GM21360 (cell line): ENCODE measurements around the gene AP5S1.

Experiments
- ATAC-seq: cut with Tn5 transposase; IDR thresholded peaks from one replicate; pipeline ENCODE4 v1.9.1; 2021; ENCODE audit warnings: mild to moderate bottlenecking, moderate library complexity; ENCODE audit not compliant: unreplicated experiment

AP5S1 gene, protein sequence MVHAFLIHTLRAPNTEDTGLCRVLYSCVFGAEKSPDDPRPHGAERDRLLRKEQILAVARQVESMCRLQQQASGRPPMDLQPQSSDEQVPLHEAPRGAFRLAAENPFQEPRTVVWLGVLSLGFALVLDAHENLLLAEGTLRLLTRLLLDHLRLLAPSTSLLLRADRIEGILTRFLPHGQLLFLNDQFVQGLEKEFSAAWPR

DNA sequence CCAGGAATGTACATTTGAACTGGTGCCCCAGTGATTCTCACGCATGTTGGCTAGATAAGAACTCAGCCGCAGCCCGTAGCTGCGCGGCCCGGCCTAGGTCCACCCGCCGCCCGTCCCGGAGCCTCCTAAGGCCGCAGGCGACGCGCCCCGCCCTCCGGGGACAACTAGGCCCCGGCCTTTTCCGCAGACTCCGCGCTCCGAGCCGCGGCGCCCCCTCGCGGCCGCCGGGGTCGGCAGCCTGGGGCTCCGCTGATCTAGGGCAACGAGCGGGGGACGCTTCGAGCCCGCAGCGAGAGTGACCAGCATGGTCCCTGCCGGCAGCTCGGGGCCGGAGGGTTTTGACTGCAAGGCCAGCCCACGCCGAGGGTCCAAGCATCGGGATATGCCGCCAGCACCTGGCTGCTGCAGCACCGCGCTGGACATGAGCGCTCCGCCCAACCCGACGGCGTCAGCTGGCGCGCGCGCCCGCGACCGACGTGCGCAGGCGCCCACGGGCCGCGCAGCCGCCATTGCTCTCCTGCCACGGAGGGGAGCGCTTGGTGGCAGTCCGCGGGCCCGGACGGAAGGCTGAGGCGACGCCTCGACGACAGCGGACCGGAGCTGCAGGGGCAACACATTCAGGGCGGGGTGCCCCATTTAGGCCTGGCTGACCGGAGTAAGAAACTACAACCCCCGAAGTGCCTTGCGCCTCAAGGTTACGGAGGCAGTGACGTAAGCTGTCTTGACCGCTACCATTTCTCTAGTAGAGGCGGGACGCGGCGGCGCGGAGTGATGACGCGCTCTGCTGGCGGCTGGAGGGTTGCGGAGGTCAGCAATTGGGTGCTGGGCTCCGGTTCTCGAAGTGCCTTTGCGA is at the start of gene AP5S1:
Gene AP5S1 (plus strand): TSS at position 500 of the 853 bp plus-strand sequence. CDS start 1,571 bp downstream, outside the sequence.
- ATAC-seq: peak; percentile 73

DNA sequence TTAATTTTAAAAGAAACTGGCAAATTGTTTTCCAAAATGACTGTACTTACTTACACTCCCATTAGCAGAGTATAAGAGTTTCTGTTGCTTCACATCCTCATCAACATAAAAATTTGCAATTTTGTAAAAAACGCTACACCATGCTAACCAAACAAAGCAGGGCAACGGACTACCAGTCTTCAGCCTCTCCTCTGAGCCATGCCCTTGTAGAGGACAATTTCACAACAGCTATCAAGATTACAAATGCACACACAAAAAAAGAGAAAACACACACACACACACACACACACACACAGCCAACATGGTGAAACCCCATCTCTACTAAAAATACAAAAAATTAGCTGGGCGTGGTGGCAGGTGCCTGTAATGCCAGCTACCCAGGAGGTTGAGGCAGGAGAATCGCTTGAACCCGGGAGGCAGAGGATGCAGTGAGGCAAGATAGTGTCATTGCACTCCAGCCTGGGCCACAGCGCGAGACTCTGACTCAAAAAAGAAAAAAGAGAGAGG is 48.7 kb upstream of the AP5S1 start:
- no peak for ATAC-seq

DNA sequence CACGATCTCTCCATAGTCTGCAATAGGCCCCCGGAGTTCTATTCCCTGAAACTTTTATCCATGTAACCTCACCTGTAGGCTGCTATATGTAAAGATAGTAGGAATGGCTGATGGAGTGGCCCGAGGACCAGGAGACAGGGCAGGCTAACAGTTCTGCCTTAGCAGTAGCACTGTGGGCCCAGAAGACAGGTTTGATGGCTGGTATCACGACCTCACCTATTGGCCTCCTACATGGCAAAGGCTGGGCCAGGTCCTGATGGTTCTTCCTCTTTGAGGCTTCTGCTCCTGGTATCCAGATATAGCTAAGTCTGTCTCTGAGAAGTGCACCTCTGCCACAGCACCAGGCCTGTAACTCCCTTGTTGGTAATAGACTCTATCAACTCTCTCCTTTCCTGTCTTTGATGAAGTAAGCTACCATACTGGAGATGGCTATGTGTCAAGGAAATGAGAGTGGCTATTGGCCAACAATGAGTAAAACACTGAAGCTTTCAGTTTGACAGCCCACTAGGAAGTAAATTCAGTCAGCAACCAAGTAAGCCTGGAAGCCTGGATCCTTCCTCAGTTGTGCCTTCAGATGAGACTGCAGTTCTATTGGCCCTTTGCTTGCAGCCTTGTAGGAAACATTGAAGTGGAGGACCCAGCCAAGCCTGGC is 44.8 kb upstream of the AP5S1 start:
- ATAC-seq: no peak

DNA sequence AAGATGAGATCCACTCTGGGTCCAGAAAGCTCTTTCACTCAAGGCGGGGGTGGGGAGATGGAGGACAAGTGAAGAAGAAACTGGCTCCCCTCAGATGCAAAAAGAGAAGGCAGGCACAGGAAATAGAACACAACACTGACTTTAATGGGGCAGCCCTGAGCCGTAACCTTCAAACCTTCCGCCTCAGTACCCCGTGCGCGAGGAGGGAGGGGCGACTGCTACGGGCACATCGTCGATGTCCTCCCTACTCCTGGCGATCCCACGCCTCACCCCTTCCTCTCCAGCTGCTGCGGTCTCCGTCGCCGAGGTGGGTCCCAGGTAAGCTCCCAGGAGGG is 43.0 kb upstream of the AP5S1 start:
- ATAC-seq: no peak

DNA sequence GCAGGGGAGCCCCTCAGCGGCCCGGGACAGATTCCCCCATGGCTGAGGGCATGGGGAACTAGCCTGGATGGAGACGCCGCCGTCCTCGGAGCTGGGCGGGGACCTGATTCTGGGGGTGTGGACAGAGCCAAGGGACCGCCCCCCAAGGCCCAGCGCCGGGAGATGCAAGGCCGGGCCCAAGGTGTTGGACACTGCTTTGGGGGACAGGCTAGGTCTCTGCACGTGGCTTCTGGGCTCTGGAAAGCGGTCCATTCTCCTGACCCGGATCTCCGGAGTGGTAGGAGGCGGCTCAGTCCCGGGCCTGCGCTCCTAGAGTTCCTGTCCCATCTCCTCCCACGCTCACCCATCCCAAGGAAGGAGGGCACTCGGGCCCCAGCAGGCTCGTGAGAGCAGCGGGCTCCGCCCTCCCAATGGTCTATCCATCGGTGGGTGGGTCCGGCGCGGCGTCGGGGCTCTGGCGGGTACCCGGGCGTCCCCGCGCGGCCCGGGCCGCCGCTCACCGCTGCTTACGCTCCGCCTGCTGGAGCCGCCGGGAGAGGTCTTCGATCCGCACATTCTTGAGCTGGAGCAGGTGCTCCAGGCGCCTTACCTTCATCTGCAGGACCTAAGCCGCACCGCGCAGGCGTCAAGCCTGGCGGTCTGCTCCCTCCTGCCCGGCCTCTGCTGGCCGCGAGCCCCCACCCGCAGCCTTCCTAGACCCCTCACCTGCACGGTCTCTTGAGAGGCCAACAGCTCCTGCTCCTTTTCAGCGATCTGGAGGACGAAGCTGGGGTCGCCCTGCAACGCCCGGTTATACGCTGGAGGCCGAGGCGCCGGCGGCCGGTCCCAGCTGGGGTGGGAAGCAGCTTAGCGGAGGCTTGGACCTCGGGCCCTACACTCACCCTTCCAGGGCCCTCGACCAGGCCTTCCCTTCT is 42.4 kb upstream of the AP5S1 start:
- ATAC-seq: no peak

DNA sequence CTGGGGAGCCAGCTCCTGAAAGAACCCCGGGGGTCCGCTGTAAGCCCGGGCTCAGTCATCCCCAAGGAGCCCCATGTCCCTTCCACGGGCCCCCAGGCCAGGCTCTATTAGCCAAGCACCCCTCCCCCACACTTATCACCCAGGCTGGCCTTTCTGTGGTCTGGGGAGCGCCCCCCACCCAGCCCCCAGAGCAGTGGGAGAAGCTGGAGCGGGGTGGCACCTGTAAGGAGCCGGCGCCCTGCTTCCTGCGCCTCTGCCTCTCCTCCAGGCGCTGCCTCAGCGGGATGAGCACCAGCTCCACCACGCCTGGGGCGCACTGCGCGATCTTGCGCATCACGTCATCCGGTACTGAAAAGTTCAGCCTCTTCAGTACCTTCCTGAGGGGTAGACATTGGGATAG is 41.4 kb upstream of the AP5S1 start:
- ATAC-seq: no peak

DNA sequence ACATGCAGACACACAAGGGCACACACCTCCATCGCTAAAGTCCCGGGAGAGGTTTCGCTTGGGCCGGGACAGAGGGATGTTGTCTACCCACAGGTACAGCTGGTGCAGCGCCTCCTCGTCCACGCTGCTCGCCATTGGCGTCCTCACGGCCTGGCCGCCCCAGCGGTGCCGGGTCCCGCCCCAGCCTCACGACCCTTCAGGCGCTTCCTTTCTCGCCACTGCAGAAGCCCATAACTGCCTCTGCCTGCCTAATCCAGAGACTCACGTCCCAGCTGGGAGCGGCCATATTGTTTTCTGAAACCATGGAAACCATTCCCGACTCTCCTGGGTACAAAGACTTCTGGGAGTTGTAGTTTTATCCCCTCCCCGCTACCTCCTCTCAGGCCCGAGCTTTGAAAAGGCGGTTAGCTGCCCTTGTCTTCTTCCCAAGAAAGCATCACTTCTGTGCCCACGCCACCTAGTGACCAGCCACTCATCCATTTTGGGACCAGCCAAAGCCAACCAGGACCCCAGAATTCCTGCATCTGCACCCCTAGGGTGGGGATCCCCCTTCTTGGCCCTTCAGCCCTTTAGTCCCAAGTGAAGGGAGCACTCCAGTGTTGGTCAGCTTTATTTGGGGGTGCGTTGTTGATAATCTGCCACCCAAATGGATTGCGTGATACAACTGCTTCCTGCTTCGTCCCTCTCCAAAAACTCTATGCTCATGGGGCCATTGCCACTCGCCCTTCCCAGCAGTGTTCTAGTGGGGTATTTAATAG is 39.0 kb upstream of the AP5S1 start, which contains the start of gene SPEF1:
Gene SPEF1 (minus strand): TSS at position 296 of the 758 bp plus-strand sequence. CDS start 161 bp downstream, at position 135.
- peak; percentile 55 for ATAC-seq

DNA sequence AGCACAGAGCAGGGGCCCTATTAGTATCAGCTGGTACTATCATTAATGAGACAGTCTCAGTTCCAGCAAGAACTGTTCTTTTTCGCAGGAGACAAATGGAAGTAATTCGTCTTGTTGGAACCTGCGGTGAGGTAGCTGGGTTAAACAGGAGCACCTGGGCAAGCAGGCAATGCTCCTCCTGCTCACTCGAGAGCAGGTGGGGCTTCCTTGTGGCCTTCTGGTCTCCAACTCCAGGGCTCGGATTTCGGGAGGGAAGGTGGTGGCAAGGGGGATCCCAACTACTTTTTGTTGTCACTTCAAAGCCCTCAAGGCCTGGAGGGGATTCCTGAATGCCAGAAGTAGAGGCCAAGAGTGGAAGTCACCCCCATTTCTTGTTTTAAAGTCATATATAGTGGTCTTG is 37.8 kb upstream of the AP5S1 start:
- no peak for ATAC-seq

DNA sequence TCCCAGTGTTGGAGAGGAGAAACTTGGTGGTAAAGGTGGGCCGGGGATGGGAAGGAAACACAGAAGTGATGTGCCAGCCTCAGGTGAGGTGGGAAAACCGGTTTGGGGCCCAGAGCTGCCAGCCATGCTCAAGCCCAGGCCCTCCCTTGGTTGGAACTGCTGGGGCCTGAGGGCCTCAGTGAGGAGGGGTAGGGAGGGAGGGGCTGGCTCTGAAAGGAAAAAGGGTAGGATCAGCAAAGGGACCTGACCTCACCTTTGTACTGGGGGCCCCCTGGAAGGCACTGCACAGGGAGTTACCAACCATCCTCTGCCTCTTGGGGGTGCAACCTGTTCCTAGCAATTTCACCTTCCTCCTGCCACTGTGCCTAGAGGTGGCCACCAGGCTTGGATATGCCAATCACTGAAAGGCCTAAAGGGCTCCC is 37.3 kb upstream of the AP5S1 start:
- ATAC-seq: no peak

DNA sequence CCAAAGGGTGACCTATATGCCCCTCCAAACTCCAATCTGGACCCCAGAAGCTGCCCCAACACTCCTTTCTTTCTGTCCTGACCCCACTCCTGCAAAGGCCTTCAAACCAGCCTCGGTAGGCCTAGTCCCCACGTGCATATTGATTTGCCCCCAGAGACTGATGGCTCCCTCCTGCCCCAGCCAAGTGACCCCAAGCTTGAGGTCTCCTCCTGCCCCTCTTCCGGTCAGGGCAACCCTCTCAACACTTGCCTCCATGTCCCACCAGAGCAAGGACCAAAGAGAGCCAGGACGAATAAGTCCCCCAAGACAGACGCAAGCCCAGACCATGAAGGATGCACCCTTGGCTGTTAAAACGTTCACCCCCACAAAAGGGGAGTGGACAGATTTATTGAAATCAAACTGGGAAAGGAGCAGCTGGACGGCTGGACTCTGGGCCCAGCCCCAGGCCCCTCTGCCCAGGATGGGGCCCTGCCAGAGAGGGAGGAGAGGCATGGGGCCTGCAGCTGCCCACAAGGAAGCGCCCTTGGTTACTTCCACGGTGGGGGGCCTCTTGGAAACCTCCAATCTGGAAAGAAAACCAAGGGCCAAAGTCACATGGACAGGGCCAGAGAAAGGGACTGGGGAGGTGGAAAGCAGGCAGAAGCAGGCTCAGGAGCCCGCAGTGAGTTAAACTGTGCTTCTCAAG is 36.7 kb upstream of the AP5S1 start:
- ATAC-seq: no peak

DNA sequence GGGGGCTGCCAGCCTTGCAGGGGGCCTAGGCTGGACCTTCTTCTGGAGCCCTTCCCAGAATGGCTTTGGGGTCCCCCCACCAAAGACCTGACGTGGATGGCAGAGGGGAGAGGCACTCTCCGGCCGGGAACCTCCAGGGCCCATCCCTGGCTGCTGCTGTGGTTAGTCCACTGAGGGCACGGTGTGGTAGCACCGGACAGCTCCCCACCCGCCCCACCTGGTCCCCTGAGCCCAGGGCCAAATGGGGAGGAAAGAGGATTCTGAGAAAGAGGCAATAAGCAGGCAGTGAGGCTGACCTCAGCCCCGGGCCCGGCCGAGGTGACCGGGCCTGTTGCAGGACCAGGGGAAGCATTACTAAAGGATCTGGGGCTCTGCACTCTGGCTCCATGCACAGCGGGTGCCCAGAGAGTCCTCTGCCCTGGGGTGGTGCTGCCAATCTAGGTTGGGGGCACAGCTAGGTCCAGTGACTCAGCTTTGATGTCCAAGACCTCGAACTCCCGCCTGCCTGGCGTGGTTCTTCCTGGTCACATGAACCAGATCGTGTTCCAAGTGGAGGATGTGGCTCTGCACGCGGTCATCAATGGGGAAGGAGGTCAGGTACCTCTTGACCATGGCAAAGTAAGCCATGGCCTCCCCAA is 36.0 kb upstream of the AP5S1 start:
- no peak for ATAC-seq

DNA sequence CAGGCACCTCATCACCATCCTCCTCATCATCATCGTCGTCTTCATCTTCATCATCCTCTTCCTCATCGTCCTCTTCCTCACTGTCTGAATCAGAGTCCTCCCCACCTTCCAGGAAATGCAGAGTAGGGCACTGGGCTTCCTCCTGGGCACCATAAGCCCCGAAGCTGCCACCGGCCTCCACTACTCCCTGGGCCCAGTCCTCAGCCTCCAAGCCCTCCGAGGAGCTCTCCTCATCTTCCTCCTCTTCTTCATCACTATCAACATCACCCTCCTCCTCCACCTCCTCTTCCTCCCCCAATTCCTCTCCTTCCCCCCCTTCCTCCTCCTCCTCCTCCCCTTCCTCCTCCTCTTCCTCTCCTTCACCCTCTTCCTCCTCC is 35.5 kb upstream of the AP5S1 start:
- ATAC-seq: no peak

DNA sequence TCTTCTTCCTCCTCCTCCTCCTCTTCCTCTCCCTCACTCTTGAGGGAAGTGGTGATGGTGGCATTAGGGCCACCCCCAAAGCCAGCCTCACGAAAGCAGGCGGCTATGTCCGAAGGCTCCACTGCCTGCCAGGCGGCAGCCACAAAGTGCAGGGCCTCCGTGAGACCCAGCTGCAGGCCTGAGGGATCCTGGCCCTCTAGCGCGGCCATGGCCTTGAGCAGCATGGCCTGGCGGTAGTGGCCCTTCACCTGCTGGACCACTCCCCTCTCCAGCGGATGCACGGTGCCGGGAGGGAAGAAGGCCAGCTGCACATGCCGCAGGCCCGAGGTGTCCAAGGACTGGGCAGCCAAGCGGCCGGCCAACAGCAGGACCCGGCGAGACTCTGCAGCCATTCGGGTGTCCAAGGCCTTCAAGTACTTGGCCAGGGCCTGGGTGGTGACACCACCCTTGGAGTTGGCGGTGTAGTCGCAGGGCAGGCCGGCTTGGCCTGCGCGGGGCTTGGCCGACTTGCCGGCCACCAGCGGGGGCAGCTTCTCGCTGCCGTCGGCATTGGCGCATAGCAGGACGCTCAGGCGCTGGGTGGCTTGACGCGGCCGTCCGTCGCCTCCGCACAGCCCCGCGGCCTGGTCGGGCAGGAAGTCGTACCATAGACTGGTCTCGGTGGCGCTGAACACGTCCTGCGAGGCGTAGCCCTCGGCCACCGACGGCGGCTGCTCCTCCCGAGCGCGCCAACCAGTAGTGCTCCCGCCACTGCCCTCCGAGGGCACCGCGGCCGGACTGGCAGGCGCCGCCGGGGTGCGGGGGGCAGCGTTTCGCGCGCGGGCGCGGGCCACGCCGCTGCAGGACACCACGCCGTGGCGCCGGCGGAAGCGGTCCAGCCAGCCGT is 34.9 kb upstream of the AP5S1 start:
- ATAC-seq: no peak

DNA sequence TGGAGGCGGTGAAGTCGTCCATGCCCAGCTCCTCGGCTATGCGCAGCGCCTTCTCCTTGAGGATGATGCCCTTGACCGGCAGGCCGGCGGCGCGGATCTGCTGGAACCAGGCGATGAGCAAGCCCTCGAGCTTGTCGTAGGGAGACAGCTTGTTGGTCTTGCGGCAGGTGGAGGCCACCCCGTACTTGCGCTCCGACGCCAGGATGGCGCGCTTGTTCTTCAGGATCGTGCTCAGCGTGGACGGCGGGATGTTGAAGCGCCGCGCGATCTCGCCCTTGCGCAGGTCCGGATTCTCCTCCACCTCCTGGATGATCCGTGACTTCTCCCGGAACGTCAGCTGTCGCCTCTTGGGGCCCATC is 34.2 kb upstream of the AP5S1 start:
- ATAC-seq: peak; percentile 9

DNA sequence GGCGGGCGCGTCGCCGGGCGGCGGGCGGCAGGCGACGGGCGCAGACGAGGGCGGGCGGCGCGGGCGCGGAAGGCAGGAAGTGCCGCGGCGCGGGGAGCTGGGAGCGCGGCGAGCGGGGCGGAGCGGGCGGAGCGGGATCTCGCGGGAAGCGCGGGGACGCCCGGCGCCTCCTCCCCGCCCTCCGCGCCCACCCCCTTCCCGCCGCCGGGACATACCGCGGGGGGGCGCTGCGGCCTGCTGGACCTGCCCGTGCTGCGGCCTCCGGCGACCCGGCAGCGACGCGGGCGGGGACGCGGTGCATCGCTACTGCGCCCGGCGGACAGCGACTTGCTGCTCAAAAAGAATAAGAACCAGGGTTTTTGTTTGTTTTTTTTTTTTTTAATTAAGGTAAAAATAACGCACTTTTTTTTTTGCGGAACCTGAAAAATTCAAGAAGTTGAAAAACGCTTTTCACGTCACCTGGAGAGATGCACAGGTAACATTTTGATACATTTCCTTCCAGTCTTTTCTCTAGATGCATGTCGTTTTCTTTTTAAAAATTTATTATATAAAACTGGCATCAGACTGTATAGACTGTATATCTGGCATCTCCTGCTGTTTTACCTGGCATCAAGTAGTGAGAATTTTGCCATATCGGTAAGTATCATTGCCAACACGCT is 33.6 kb upstream of the AP5S1 start, which contains the start of gene CENPB:
Gene CENPB (minus strand): TSS at position 76 of the 659 bp plus-strand sequence. CDS start 257 bp downstream, outside the sequence.
- peak; percentile 84 for ATAC-seq

DNA sequence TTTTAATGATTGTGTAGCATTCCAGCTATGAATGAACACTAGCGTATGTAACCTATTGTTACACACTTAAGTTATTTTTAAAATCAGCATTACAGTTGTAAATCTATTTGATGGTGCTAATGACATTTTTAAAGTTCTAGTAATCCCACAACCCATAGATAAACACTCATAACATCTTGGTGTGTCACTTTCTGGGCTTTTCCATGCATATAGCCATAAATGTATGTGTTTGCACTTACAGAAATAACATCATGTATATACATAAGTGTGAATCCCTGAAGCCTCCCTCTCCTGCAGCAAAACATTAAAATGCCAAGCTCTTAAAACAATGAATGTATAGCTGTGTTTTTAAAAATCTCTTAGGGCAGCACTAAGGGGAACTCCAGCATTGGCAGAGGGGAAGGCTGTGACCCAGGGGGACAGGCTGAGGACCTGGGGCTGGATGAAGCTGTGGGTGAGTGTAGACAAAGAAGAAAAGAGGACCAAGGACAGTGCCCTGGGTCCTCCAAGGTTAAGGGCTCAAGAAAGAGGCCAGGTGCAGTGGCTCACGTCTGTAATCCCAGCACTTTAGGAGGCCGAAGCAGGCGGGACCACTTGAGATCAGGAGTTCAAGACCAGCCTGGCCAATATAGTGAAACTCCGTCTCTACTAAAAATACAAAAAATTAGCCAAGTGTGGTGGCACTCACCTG is 32.9 kb upstream of the AP5S1 start:
- ATAC-seq: no peak

DNA sequence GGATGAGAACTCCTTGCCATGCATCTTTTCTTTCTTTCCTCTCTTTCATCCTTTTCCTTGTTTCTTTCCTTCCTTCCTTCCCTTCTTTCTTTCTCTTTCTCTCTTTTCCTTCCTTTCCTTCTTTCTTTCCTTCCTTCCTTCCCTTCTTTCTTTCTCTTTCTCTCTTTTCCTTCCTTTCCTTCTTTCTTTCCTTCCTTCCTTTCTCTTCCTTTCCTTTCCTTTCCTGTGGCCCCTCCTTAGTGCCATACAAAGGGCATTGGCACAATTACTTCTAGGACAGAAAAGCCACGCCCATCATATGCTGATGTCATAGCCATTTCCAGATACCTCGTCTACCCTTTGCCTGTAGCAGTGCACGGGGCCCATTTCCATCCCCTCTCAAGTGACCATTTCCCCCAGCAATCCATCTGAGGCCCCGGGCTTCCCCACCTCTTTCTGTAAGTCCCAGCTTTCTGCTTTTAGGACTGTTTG is 31.6 kb upstream of the AP5S1 start:
- ATAC-seq: no peak
